ENCODE data around the gene ASAP3. TPM values are rescaled to one million over a fixed set of nuclear protein-coding genes. Genes with fewer than 3 reads are reported as not detected.

ASAP3 gene
- total and polyA plus RNA-seq, 9 of the 15 experiments (the other 6 are each of a cell fraction or from before 2014, with no cell fraction given): 1.7 to 31.2 (median 17.4) TPM

DNA sequence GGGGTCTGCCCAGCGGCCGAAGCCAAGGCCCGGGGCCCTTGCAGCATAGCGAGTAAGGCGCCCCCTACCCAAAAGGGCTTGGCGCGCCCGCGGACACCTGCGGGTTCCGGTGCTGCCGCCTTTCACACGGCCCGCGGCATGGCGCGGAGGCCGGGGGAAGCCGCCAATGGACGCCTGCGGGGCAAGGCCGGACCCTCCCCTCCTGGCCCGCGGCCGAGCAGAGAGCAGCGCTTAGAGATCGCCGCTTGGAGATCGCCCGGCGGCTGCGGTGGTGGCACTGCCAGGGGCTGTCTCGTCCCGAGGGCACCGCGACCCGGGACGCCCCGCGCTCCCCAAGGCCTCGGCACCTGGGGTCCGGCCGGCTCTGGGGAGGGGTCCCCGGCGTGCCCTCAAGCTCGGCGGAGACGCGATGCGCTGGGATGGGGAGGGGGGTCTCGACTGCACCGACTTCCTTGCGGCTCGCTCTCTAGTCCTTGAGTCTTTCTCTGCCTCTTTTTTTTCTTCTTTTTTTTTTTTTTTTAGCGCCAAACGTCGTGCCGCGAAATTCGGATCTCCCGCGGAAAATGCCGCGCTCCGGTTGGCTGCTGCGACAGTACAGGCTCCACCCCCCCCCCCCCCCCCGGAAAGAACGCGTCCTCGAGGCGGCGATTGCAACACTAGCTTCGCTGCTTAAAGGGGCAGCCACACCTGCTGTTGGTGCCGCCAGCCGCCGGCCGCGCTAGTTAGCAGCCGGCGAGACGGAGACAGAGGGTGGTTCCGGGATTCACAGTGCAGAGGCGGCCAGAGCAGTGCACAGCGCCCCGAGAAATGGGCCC lies 47.0 kb upstream of the ASAP3 start, which contains the start of gene E2F2 (continued):
- TF ChIP-seq HDAC8 (tag; IDR thresholded peaks at IDR 0.05): peak; percentile 34; the same call in 1 of the 2 replicates
- TF ChIP-seq BRF1 (IDR thresholded peaks at IDR 0.05; ENCODE audit: borderline replicate concordance, extremely low read depth, insufficient read length): no peak
- peak; percentile 27 for TF ChIP-seq ZFP36 (IDR thresholded peaks at IDR 0.05; ENCODE audit: low read depth, low read length, partially characterized antibody)
- TF ChIP-seq SP2 (IDR thresholded peaks at IDR 0.05; ENCODE audit: extremely low read depth, low read depth, low read length, poor library complexity, severe bottlenecking): no peak
- no peak for TF ChIP-seq PHF20 (IDR thresholded peaks at IDR 0.05; ENCODE audit: partially characterized antibody)
- no peak for TF ChIP-seq HOMEZ (CRISPR knock-in tag; IDR thresholded peaks at IDR 0.05)
- TF ChIP-seq, protein P1, sequence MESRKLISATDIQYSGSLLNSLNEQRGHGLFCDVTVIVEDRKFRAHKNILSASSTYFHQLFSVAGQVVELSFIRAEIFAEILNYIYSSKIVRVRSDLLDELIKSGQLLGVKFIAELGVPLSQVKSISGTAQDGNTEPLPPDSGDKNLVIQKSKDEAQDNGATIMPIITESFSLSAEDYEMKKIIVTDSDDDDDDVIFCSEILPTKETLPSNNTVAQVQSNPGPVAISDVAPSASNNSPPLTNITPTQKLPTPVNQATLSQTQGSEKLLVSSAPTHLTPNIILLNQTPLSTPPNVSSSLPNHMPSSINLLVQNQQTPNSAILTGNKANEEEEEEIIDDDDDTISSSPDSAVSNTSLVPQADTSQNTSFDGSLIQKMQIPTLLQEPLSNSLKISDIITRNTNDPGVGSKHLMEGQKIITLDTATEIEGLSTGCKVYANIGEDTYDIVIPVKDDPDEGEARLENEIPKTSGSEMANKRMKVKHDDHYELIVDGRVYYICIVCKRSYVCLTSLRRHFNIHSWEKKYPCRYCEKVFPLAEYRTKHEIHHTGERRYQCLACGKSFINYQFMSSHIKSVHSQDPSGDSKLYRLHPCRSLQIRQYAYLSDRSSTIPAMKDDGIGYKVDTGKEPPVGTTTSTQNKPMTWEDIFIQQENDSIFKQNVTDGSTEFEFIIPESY (CRISPR knock-in tag; IDR thresholded peaks at IDR 0.05): no peak; the same call in 1 of the 2 replicates
- peak; percentile 25; the same call in 1 of the 2 replicates for TF ChIP-seq E2F5 (CRISPR knock-in tag; IDR thresholded peaks at IDR 0.05)
- no peak for TF ChIP-seq STAG1 (CRISPR knock-in tag; IDR thresholded peaks at IDR 0.05; ENCODE audit: borderline replicate concordance)
- TF ChIP-seq TSHZ1 (CRISPR knock-in tag; IDR thresholded peaks at IDR 0.05): no peak
- TF ChIP-seq, protein P2, sequence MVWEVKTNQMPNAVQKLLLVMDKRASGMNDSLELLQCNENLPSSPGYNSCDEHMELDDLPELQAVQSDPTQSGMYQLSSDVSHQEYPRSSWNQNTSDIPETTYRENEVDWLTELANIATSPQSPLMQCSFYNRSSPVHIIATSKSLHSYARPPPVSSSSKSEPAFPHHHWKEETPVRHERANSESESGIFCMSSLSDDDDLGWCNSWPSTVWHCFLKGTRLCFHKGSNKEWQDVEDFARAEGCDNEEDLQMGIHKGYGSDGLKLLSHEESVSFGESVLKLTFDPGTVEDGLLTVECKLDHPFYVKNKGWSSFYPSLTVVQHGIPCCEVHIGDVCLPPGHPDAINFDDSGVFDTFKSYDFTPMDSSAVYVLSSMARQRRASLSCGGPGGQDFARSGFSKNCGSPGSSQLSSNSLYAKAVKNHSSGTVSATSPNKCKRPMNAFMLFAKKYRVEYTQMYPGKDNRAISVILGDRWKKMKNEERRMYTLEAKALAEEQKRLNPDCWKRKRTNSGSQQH (CRISPR knock-in tag; IDR thresholded peaks at IDR 0.05): no peak
- no peak for TF ChIP-seq KLF6 (CRISPR knock-in tag; IDR thresholded peaks at IDR 0.05; ENCODE audit: borderline replicate concordance)
- no peak for TF ChIP-seq HMGN3 (IDR thresholded peaks at IDR 0.05; ENCODE audit: borderline replicate concordance, extremely low read depth, insufficient read length, low read depth, low read length)
- peak; percentile 77 for TF ChIP-seq ZFX (CRISPR knock-in tag; IDR thresholded peaks at IDR 0.05)
- TF ChIP-seq CHD4 (IDR thresholded peaks at IDR 0.05; ENCODE audit: insufficient read depth, insufficient replicate concordance, low read depth, low read length, poor library complexity, severe bottlenecking): no peak
- no peak for TF ChIP-seq CBFA2T3 (IDR thresholded peaks at IDR 0.05)
